HG03354 (cell line): ENCODE data around the gene IL2RA.

Experiments
- ATAC-seq: cut with Tn5 transposase; IDR thresholded peaks from one replicate; pipeline ENCODE4 v1.9.1; 2021; ENCODE audit warnings: mild to moderate bottlenecking; ENCODE audit not compliant: unreplicated experiment, poor library complexity, severe bottlenecking

Gene IL2RA

GRCh38 chr10:6061056-6061455 lies 1.1 kb downstream of the IL2RA start:
- no peak for ATAC-seq

DNA sequence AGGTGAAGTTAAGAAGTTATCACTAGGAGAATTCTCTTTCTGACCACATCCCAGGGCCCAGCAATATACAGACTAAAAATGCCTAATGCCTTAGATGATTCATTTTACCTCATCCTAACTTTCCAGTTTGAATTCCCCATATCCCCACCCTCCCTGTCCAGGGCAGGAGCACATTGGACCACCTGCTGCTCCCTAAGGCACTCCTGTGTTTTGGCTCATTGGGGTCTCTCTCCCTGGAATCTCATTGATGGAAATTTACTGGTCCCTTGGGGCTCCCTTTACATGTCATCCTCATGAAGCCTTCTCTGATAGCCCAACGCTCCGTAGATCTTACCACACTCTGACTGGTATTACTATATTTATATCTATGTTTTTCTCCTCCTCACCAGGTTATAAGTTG lies 2.7 kb downstream of the IL2RA start:
- no peak for ATAC-seq

- no peak for ATAC-seq
Observed at GRCh38 chr10:6058682-6059475, 3.3 kb downstream of the IL2RA start.

- ATAC-seq = no peak
Observed at GRCh38 chr10:6056411-6057135, 5.6 kb downstream of the IL2RA start.

- no peak for ATAC-seq
Observed at GRCh38 chr10:6055929-6056328, 6.2 kb downstream of the IL2RA start.

GRCh38 chr10:6054884-6055283 lies 7.3 kb downstream of the IL2RA start:
- ATAC-seq = no peak

GRCh38 chr10:6053816-6054631 lies 8.1 kb downstream of the IL2RA start:
- no peak for ATAC-seq

GRCh38 chr10:6053303-6053702 lies 8.9 kb downstream of the IL2RA start:
- no peak for ATAC-seq

- peak; percentile 23 for ATAC-seq
Observed at GRCh38 chr10:6052247-6053221, 9.6 kb downstream of the IL2RA start.

DNA sequence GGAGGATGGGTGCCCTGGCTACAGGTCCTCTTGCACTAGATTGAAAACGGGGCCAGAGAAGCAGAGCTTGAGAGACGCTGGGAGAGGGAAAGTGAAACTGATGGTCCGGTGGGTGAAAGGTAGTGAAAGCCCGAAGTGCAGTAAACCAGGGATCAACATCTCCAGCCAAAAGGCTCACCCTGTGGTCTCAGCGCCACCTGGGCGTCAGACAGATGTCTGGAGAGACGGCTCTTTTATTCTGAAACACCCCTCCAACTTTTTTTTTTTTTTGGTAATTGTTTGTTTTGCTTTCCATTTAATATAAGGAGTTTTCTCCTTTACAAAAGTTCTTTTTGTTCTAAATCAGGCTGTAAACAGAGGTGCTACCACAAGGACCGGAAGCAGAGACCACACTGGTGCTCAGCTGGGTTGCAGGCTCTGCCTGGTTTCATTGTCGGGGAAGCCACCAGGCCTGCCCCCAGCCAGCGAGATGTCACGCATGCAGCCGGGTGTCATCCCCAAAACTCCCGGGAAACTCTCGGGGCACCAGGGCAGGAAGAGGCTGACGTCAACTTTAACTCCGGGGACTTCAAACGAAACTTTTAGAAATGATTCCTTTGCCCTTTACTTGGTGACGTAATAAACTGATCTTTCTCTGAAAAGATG lies 11.2 kb downstream of the IL2RA start:
- ATAC-seq = peak; percentile 72

- ATAC-seq = no peak
Observed at GRCh38 chr10:6049031-6049400, 13.2 kb downstream of the IL2RA start.

GRCh38 chr10:6048281-6049030 lies 13.7 kb downstream of the IL2RA start:
- ATAC-seq = no peak

GRCh38 chr10:6047847-6048246 lies 14.3 kb downstream of the IL2RA start:
- no peak for ATAC-seq

- ATAC-seq = no peak
Observed at GRCh38 chr10:6046773-6047611, 15.2 kb downstream of the IL2RA start.

DNA sequence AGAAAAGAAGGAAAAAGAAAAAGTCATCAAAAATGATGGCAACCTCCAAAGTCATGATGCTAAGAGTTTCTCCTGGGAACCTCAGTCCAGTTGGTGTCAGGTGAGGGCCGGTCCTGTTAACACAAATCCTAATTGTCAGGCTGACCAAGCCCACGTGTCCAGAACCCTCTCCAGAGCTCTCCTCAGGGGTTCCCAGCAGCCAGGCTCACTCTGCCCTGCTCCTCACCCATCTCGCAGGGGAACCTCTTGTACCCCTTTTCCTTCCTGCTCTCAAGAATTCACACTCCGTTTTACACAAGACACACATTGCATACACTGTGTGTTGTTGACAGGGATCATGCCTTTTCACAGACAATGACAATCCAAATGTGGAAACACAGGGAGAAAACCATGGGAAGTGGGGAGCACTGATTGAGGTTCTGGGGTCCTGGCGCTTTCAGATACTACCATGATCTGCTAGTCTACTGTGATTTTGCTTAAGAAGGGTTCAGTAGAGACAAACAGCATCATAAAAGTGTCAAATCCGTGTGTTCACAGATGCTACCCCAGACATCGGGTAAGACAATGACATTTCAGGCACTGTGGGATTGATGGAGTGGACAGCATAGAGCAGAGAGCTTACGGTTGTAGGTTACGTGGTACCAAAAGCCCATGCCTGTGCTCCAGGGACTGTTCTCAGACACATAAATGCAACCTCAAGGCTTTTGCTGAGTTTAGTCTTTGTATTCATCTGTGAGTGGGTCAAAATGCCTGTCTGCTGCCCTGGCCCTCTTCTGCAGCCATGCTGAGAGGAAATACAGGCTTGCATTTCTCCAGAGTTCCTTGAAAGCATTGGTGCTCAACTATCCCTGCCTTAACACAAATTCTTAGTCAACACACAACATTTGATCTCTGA lies 16.0 kb downstream of the IL2RA start:
- no peak for ATAC-seq

DNA sequence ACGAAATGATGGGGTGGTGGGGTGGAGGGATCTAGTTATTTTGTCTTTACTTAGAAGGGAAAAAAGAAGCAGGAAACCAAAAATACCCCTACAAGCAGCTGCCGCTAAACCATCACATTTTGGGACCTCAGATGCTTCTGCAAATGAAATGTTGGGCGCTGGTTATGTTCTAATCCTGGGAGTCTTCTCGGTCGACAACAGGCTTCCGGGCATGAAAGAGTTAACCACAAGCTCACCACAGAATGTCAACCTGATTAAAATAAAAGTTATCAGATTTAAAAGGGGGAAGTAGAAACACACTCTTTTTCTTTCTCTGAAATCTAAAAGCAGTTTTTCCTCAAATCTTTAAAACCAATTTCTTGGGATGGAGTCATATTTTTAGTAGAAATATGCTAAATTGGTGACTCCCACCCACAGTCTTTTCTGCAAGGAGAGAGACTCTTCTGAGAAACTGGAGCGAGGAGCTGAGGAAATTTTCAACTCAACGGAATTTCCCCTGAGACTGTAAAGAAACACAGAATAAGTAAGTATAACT lies 16.8 kb downstream of the IL2RA start:
- peak; percentile 21 for ATAC-seq
